Left forelimb (tissue), 1 donor: Measurements from ENCODE around the gene CDKN3.
"Not testable (repeated sequence)": the region's sequence is repeated elsewhere in the genome, so short reads cannot be mapped to it uniquely, and the experiment has no call there.

Source experiments
- DNase-seq: peaks from one replicate; pipeline ENCODE4 v3.0.0-alpha.2; 2018; ENCODE audit warnings: low spot score

The CDKN3 gene

DNA sequence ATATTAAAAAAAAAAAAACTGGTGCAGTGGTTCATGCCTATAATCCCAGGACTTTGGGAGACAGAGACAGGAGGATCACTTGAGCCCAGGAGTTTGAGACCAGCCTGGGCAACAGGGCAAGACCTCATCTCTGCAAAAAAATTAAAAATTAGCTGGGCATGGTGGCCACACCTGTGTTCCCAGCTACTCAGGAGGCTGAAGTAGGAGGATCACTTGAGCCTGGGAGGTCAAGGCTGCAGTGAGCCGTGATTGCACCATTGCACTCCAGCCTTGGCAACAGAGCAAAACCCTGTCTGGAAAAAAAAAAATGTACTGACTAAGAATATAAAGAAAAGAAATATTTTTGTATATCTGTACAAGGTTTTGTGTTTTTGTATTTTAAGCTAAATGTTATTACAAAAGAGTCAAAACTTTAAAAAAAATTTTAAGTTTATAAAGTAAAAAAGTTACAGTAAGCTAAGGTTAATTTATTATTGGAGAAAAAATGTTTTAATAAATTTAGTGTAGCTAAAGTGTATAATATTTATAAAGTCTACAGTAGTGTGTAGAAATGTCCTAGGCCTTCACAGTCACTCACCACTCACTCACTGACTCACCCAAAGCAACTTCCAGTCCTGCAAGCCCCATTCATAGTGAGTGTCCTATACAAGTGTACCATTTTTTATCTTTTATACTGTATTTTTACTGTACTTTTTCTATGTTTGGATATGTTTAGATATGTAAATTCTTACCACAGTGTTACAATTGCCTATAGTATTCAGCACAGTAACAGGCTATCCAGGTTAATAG is 60.2 kb downstream of the CDKN3 start:
- not testable (repeated sequence) for DNase-seq

GRCh38 chr14:54457609-54457996 is 60.8 kb downstream of the CDKN3 start:
- DNase-seq: no peak

DNA sequence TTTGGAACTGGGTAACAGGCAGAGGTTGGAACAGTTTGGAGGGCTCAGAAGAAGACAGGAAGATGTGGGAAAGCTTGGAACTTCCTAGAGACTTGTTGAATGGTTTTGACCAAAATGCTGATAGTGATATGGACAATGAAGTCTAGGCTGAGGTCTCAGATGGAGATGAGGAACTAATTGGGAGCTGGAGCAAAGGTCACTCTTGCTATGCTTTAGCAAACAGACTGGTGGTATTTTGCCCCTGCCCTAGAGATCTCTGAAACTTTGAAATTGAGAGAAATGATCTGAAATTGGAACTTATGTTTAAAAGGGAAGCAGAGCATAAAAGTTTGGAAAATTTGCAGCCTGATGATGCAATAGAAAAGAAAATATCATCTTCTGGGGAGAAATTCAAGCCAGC is 61.7 kb downstream of the CDKN3 start:
- not testable (repeated sequence) for DNase-seq

DNA sequence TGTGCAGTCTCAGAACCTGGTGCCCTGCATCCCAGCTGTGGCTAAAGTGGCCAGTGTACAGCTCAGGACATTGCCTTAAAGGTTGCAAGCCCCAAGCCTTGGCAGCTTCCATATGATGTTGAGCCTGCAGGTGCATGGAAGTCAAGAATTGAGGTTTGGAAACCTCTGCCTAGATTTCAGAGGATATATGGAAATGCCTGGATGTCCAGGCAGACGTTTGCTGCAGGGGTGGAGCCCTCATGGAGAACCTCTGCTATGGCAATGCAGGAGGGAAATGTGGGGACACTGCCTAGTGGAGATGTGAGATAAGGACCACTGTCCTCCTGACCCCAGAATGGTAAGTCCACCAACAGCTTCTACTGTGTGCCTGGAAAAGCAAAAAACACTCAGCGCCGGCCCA is 62.3 kb downstream of the CDKN3 start:
- DNase-seq: no peak

DNA sequence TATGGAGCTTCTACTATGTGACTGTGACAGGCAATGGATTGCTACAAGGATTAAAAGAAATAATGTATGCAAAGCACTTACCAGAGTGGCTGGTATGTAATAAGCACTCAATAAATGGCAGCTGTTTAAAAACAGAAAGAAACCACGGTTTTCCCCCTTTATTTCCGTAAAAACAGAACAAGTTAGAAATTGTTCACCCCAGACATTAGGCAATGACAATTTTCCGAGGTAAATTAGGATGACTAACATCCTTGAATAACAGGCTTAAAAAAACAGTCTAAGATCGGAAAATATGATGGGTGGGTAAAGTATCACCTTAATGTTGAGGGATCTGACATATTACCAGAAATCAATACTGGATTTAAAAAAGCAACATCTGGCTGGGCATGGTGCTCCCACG is 65.2 kb downstream of the CDKN3 start:
- DNase-seq: no peak

DNA sequence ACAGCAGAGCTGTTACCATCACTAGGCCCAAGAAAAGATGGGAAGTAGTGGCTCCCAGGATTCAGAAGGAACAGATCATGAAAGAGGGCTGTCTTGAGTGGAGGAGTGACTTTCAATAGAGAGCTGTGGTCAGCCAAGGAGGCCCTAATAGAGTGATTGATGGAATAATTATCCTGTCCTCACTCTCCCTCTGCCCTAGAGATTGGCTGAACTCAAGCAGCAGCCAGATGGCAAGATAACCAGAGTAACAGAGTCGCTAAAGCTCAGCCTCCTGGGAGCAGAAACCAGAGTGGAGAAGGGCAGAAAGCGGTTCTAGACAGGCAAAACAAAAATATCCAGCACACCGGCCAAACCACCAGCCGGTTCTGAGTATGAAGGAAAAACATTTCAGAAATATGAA is 68.8 kb downstream of the CDKN3 start:
- no peak for DNase-seq

- DNase-seq: no peak
These were observed 70.5 kb downstream of the CDKN3 start for GRCh38 chr14:54467280-54467679.
